BLaER1 (cell line): ENCODE results near the gene EXOG.

Experiments used
- H3K27ac ChIP-seq: shearing (Covaris generic); formaldehyde crosslinking; 2 replicates; pipeline ENCODE4 v1.8.1; 2022
- H3K27me3 ChIP-seq: shearing (Covaris generic); formaldehyde crosslinking; 2 replicates; pipeline ENCODE4 v1.8.1; 2022
- H3K36me3 ChIP-seq: shearing (Covaris generic); formaldehyde crosslinking; 2 replicates; pipeline ENCODE4 v1.8.1; 2022
- H3K4me1 ChIP-seq: shearing (Covaris generic); formaldehyde crosslinking; 2 replicates; pipeline ENCODE4 v1.8.1; 2022
- H3K4me2 ChIP-seq: shearing (Covaris generic); formaldehyde crosslinking; 2 replicates; pipeline ENCODE4 v1.8.1; 2022
- H3K4me3 ChIP-seq: shearing (Covaris generic); formaldehyde crosslinking; 2 replicates; pipeline ENCODE4 v1.8.1; 2022
- H3K9ac ChIP-seq: shearing (Covaris generic); formaldehyde crosslinking; 2 replicates; pipeline ENCODE4 v1.8.1; 2022
- H3K9me3 ChIP-seq: shearing (Covaris generic); formaldehyde crosslinking; 2 replicates; pipeline ENCODE4 v1.8.1; 2022
- H4K20me1 ChIP-seq: shearing (Covaris generic); formaldehyde crosslinking; 2 replicates; pipeline ENCODE4 v1.8.1; 2022
- Cebpa-rat ChIP-seq: shearing (Covaris generic); IDR thresholded peaks from 2 replicates; pipeline ENCODE4 v1.8.1; 2022

Gene EXOG

GRCh38 chr3:38457111-38458003 is 38.8 kb upstream of the EXOG start:
- peaks cover 5% of the 10 kb centered on the region for H3K9me3 ChIP-seq
- H4K20me1 ChIP-seq: peaks cover 75% of the 10 kb centered on the region
- no peak overlapping the region for H3K27ac ChIP-seq
- H3K9ac ChIP-seq: no peak overlapping the region
- H3K36me3 ChIP-seq: peaks cover 29% of the 10 kb centered on the region
- H3K4me2 ChIP-seq: no peak overlapping the region
- TF ChIP-seq Cebpa-rat: no peak
- peaks cover 38% of the 10 kb centered on the region for H3K4me1 ChIP-seq
- no peak overlapping the region for H3K4me3 ChIP-seq
- no peaks in the 10 kb centered on the region for H3K27me3 ChIP-seq

- no peak overlapping the region for H3K9ac ChIP-seq
- no peaks in the 10 kb centered on the region for H3K27me3 ChIP-seq
- peaks cover 41% of the 10 kb centered on the region for H3K36me3 ChIP-seq
- no peak overlapping the region for H3K4me3 ChIP-seq
- peak overlapping the region; percentile 3; the same call in 1 of the 2 replicates for H3K4me2 ChIP-seq
- TF ChIP-seq Cebpa-rat: no peak
- H3K9me3 ChIP-seq: peaks cover 18% of the 10 kb centered on the region
- peaks cover 91% of the 10 kb centered on the region for H4K20me1 ChIP-seq
- H3K4me1 ChIP-seq: peaks cover 33% of the 10 kb centered on the region
- H3K27ac ChIP-seq: no peak overlapping the region
Measured at GRCh38 chr3:38458796-38459498, 37.2 kb upstream of the EXOG start.

GRCh38 chr3:38459499-38460048 is 36.6 kb upstream of the EXOG start:
- H4K20me1 ChIP-seq: peaks cover 97% of the 10 kb centered on the region
- no peak overlapping the region for H3K4me3 ChIP-seq
- H3K4me1 ChIP-seq: peaks cover 33% of the 10 kb centered on the region
- no peak overlapping the region for H3K9ac ChIP-seq
- H3K27me3 ChIP-seq: no peaks in the 10 kb centered on the region
- peaks cover 47% of the 10 kb centered on the region for H3K36me3 ChIP-seq
- peaks cover 24% of the 10 kb centered on the region for H3K9me3 ChIP-seq
- TF ChIP-seq Cebpa-rat: no peak
- peak overlapping the region; percentile 3; the same call in 1 of the 2 replicates for H3K4me2 ChIP-seq
- H3K27ac ChIP-seq: no peak overlapping the region

GRCh38 chr3:38460377-38461270 is 35.5 kb upstream of the EXOG start:
- peak overlapping the region; percentile 30 for H3K4me2 ChIP-seq
- peaks cover 55% of the 10 kb centered on the region for H3K36me3 ChIP-seq
- no peak for TF ChIP-seq Cebpa-rat

GRCh38 chr3:38465588-38466154 is 30.5 kb upstream of the EXOG start:
- TF ChIP-seq Cebpa-rat: no peak
- H4K20me1 ChIP-seq: peaks cover 75% of the 10 kb centered on the region
- peaks cover 84% of the 10 kb centered on the region for H3K9me3 ChIP-seq

More at GRCh38 chr3:38460377-38461270, 35.5 kb upstream of the EXOG start:
- H3K4me1 ChIP-seq: peaks cover 31% of the 10 kb centered on the region
- peaks cover 97% of the 10 kb centered on the region for H4K20me1 ChIP-seq
- H3K27ac ChIP-seq: no peak overlapping the region
- H3K9me3 ChIP-seq: peaks cover 34% of the 10 kb centered on the region
- no peak overlapping the region for H3K9ac ChIP-seq
- H3K27me3 ChIP-seq: no peaks in the 10 kb centered on the region
- no peak overlapping the region for H3K4me3 ChIP-seq

GRCh38 chr3:38468765-38469164 is 27.4 kb upstream of the EXOG start:
- H3K9ac ChIP-seq: no peak overlapping the region
- H3K4me1 ChIP-seq: peaks cover 18% of the 10 kb centered on the region
- peaks cover 72% of the 10 kb centered on the region for H4K20me1 ChIP-seq
- H3K27ac ChIP-seq: no peak overlapping the region
- no peak overlapping the region for H3K4me3 ChIP-seq
- no peak for TF ChIP-seq Cebpa-rat
- H3K27me3 ChIP-seq: no peaks in the 10 kb centered on the region
- peaks cover 39% of the 10 kb centered on the region; the same call in 1 of the 2 replicates for H3K36me3 ChIP-seq
- no peak overlapping the region for H3K4me2 ChIP-seq
- H3K9me3 ChIP-seq: peaks cover 69% of the 10 kb centered on the region

More at GRCh38 chr3:38465588-38466154, 30.5 kb upstream of the EXOG start:
- Histone ChIP-seq H3K4me1 (peaks cover 6% of the 10 kb centered on the region), H3K4me3 (no peak overlapping the region), H3K4me2 (no peak overlapping the region), H3K27me3 (no peaks in the 10 kb centered on the region), H3K27ac (no peak overlapping the region), H3K9ac (no peak overlapping the region), H3K36me3 (peaks cover 47% of the 10 kb centered on the region)

GRCh38 chr3:38469852-38470251 is 26.3 kb upstream of the EXOG start:
- no peak overlapping the region for H3K9ac ChIP-seq
- peaks cover 72% of the 10 kb centered on the region for H4K20me1 ChIP-seq
- H3K4me1 ChIP-seq: peaks cover 18% of the 10 kb centered on the region
- H3K27ac ChIP-seq: no peak overlapping the region
- H3K27me3 ChIP-seq: no peaks in the 10 kb centered on the region
- H3K36me3 ChIP-seq: peaks cover 29% of the 10 kb centered on the region; the same call in 1 of the 2 replicates
- no peak overlapping the region; the same call in 1 of the 2 replicates for H3K4me3 ChIP-seq
- H3K4me2 ChIP-seq: no peak overlapping the region
- peaks cover 58% of the 10 kb centered on the region for H3K9me3 ChIP-seq
- no peak for TF ChIP-seq Cebpa-rat

- no peak overlapping the region for H3K9ac ChIP-seq
- H3K27ac ChIP-seq: no peak overlapping the region
- no peak for TF ChIP-seq Cebpa-rat
Measured at GRCh38 chr3:38471260-38471857, 24.8 kb upstream of the EXOG start.

More at GRCh38 chr3:38471260-38471857, 24.8 kb upstream of the EXOG start:
- H3K4me1 ChIP-seq: peaks cover 28% of the 10 kb centered on the region
- H3K27me3 ChIP-seq: no peaks in the 10 kb centered on the region
- peaks cover 82% of the 10 kb centered on the region for H4K20me1 ChIP-seq
- peaks cover 18% of the 10 kb centered on the region for H3K36me3 ChIP-seq
- no peak overlapping the region for H3K4me3 ChIP-seq
- peaks cover 43% of the 10 kb centered on the region for H3K9me3 ChIP-seq
- no peak overlapping the region for H3K4me2 ChIP-seq
